Measurements from ENCODE around the gene SEMA4D.

Gene SEMA4D

DNA sequence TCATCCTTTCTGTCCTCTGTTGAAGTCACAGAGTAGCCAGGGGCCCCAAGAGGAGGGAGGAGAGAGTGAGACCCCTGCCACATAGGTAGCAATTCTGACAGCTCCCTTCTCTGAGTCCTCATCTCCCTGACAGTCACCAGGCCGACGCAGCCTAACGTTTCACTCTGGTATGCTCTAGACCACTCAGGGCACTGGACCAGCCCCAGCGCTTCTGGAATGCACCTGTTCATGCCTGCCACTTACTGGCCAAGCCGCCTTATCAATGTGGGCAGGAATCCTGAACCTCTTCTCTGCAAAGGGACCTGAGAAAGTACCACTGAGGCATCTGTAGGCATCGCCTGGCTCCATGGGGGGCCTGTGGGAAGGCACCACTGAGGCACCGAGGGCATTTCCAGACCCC is 129.4 kb downstream of the SEMA4D start:
- DNase-seq (ENCODE audit: low read depth), result no peak

DNA sequence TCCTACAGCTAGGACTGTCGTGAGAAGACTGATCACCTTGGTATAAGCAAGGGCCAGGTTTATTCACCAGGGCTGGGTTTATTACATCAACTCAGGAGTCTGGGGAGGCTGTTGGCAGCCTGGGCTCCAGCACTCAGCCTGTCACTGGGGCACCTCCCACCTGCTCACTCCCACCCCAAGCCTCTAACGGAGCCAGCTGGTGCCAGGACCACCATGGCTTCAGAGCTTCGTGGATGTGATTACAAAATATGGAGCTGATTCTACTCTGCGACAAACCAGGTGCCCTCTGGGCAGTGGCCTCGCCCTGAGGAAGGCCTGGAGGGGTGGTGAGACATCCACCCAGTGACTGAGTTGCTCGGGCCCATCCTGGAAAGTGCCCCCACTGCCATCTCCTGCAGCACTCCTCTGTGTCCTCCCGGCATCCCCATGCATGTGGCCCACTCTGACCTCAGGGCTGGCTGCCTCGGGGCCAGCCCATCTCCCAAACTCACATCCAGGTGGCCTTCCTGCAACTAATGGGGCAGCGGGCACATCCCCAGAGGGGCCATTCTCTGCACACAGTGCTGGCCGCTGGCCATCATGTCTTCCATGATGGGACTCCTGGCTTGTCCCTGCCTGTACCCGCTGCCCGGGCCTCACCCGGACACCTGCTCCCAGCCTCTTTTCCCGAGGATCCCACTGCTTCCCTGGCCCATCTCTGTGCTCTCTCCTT is 130.0 kb downstream of the SEMA4D start:
- no peak for DNase-seq (ENCODE audit: low read depth)

DNA sequence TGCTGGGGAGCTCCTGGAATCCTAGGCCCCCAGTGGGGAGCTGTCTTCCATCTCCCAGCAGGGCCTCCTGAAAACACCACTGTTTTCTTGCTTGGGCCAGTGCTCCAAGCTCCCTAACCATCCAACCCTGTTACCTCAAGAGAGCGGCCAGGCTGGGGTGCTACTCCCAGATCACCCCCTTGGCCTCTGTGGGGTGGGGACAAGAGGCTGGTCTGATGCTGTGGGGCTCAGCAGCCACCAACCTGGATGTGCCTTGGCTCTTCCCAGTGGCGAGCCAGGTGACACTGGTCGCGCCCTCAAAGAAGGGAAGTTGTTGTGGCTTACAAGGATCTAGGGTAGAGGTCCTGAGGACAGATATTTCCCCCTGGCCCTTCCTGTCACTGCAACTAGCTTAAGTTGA is 130.6 kb downstream of the SEMA4D start:
- DNase-seq (ENCODE audit: low read depth), result no peak

DNA sequence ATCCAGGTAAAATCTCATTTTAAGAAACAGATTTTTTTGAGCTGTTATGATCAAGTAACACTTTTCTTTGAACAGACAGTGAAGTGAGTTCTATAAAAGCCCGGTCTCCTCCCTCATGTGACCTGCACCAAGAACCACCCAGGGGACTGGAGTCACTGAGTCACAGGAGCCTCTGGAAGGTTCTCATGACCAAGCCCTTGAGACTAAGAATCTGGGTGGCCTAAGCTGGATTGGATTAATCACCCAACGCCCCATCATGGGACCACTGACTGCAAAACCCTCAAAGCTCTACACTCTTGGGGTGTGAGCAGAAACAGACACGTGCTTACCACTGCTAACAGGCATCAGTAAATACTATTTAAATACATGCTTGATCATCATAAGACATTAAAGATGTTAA is 131.2 kb downstream of the SEMA4D start:
- no peak for DNase-seq (ENCODE audit: low read depth)

DNA sequence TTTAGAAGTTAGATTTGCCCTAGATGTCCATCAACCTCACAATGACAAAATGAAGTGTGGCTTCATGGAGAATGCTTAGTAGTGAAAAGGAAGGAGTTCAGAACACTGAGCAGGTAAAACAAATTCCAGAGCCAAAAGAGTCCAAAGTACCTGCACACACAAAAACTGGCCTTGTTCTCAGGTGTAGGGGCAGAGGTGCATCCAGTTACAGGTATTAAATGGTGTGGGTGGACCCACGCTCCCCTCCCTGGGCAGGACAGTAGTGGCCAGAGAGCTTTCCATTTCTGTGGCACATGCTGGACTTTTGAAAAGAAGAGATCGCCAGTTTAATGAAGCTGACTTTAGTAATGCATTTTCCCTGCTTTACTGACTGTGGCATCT is 132.4 kb downstream of the SEMA4D start:
- no peak for DNase-seq (ENCODE audit: low read depth)

DNA sequence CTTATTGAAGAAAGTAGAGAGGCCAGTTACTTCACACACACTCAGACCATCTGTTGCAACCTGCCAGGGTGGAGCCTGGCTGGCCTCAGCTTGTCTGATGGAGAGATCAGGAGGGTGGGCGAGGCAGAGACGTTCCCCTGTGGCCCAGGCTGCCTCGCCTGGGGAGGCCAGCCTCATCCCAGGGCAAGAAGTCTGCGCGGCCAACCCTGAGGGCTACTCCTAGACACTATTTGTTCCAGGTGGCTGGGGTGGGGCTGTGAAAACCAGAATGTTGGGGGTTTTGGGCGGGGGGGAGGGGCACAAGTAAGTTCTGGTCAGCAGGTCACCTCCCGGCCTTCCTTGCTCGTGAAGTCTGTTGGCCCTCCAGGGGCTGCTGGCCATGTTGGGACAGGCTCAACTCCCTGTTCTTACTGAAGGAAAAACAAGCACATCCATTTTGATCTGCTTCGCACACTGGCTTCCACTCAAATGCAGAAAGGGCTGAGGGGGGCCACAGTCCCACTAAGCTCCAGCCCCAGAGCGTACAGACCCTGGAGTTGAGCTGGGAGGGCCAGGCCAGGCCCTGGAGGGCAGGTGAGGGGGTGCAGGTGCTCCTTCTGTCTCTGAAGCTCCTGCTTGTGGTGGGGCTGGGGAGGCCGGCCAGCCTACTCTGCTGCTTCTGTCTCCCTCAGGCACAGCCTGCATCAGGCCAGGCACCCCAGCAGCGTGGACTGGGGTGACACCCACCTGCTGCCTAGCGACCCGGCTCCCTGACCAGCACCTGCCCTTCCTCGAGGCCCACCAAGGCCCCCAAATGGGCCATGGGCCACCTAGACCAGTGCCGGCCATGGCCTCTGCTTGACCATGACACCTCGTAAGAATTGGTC is 133.0 kb downstream of the SEMA4D start:
- DNase-seq (ENCODE audit: low read depth), result no peak

DNA sequence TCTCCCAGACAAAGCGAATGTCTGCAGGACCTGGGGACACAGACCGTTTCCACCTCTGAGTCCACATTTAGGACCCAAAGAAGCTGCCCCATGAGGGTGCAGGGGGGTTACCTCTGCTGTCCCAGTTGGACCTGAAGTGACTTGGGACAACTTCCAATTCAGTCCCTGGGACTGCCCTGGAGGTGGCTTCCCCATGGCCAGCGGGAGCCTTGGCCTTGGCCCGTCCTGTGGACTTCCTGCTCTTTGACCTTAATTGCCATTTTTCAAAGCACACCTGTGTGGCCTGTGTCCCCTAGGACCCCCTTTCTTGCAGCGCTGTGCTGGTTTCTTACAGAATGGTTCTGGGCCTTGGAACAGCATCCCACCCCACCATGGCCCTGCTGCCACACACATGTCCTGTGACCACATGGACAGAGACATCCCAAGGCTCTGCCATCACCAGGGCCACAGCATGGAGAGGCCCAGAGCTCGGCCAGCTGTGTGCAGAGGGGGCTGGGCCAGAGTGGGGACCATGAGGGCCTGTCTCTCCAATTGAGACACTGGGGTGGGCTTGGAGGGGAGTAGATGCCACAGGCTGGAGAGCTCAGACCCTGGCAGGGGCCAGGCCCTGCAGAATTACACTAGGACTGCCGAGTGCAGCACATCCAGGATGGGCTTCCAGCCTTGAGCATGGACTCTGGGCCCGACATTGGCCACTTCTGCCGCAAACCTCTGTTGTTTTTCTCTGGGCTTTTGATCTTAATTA is 133.8 kb downstream of the SEMA4D start:
- no peak for DNase-seq (ENCODE audit: low read depth)

DNA sequence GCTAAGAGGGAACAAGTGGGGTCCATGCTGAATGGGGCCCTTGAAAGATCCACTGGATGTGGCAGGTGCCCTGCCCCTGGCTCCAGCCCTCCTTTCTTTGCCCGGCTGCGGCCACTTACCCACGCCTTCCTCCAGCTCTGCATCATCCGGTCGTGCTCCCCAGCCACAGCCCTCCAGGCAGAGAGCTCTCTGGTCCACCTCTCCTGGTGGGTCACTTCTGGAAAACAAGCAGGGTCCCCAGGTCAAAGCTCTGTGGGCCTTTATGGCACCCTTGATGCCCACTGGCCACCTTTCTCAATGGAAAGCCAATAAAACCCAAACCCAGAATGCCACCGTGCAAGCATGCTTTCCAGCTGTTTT is 134.6 kb downstream of the SEMA4D start:
- no peak for DNase-seq (ENCODE audit: low read depth)

DNA sequence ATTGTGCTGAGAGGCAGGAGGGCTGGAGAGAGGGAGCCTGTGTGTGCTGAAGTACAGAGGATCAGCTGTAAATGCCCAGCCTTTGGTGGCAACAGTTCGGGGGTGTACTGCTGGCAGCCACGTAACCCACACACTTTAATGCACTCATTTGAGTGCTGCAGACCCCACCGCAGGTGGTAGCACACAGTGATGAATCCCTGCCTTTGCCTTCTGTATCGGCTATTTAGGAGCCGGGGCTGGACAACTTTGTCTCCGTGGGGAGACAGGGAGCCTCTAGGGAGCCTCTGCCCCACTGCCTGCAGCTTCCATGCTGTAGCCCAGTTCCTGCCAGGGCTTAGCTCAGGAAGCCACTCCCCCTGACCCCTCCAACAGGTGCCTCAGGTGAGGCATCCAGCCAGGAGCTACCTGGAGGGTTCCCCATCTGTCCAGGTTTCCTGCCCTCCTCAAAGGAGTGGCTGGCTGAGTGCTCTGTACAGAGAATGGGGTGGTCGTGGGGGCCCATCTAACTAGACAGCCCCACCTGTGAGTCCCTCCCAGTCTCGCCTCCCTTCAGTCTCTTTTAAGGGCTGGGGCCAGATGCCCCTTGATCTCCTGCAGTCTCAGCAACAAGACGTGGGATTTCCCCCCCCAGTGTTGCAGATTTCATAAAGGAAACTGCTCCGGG is 135.1 kb downstream of the SEMA4D start:
- DNase-seq (ENCODE audit: low read depth), result no peak

DNA sequence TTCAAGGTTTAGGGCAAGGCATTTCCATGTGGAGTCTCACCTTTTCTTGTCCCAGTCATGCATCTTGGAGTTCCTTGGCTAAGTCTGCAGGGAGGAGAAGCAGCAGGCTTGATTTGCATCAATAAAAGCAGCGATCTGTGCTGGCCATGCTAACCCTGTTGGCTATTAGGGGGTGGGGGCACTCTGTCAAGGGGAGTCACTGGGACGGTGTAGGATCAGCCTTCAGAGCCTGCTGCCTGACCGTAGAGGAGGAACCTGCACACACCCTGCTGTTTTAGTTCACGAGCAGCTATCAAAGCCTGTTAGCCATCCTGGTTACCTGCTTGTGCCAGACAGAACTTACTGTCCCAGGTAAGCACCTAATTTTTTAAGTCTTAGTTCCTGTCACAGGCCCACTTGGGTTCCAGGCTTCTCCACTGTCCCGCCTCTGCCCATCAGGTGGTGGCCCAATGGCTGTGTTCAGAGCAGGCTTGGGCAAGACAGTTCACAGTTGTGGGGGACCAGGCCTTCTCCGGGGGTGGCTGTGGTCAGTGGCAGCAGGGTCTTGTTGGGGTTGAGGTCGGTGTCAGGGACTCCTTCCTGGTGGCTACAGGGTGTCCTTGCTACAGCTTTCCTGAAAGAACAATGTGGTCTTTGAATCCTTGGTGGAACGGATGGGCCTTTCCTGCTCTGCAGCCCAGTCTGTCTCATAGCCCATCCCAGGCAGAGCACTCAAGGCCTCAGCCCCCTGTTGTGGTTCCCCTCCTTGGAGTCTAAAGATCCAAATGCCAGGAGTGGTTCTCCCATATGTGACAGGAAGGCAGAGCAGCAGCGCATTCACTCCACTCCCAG is 135.9 kb downstream of the SEMA4D start:
- DNase-seq (ENCODE audit: low read depth), result no peak

DNA sequence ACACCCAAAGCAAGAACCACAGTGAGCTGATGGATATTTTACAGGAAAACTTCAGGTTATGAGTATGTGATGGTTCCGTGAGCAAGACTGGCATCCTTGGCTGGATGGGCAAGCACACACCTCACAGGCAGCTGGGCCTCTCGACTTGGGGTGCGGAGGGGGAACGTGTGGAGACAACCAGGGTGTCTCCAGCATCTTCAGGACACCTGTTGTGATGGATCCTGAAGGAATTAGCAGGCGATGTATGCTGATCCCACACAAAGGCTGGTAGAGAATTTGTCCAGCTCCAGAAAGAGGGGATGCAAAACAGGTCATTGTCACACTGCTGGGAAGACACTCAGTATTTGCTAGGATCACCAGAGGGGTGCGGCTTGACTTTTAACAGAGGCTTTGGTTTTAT is 136.9 kb downstream of the SEMA4D start:
- DNase-seq (ENCODE audit: low read depth), result no peak

DNA sequence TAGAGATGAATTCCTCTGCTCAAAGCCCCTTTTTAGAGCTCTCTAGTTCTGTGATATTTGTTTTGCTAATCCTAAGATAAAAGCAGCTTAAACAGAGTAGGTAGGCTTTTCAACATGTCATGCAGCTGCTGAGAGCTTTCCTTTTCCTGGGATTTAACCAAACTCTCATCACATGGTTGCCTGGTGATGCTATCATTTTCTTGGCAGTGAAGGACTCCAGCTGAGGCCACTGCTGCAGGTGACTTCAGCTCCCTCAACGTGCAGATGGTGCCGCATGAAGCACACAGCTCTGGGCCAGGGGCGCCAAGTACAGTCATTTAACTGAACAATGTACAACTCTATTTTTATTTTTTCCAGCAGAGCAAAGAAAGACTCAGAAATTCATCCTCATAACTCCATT is 137.4 kb downstream of the SEMA4D start:
- DNase-seq (ENCODE audit: low read depth), result no peak

DNA sequence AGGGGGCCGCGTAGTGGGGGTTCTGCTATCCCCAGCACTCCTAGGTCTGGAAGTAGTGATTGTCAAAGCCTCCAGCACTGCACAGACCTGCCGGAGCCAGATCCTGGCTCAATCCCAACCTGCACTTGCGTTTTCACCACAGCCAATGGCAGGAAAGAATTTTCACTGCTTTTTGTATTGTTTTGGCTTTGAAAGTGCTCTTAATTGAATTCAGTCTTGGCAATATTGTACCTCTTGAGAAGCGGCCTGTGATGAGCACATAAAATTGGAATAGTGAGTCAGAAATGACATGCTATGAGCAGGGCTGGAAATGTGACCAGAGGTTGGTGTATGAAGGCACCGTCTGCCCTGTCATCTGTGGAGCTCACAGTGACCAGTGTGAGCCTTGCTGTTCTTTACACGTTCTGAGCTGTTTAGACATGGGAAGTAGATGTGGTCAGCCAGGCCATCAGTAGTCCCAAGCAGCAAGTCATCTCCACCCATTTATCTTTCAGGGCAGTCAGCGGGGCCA is 138.1 kb downstream of the SEMA4D start:
- DNase-seq (ENCODE audit: low read depth), result peak; percentile 16

DNA sequence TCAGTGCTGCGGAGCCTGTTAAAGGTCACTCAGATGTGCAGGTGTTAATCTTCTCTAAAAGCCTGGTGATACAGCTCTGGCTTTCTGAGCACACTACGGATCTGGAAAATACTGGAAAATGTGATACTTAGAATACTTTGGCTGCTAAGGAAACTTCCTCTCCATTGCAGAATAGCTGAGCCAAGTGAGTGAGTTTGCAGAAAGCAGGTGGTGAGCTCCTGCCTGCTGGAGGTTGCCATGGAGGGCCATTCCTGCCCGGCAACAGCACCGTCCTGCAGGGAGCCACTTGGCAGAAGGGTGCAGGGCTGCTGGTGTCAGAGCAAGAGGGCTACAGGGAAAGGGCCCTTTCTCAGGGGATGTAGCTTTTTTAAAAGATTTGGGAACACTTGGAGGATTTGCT is 138.9 kb downstream of the SEMA4D start:
- DNase-seq (ENCODE audit: low read depth), result no peak

DNA sequence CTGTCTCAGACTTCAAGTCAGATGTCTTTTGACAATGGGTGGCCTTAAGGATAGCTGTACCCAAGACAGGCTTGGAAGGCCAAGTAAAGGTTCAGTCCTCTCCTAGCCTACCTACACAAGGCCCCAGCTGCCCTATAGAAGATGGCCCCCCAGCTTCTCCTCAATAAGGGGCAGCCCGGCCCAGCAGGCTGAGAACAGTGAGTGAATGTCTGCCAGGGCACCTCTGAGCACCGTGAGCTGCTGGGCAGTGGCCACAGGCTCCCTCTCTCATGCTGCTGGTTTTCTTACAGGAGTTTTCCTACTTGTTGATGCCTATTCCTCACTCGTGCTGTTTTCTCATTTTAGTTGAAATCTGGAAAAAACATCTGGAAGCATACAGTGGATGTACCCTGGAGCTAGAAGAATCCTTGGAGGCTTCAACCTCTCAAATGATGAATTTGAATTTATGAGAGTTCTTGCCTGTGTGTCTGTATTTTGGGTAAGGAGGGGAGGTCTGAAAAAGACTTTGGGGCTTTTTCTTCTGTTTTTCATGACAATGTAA is 139.5 kb downstream of the SEMA4D start:
- DNase-seq (ENCODE audit: low read depth), result no peak

DNA sequence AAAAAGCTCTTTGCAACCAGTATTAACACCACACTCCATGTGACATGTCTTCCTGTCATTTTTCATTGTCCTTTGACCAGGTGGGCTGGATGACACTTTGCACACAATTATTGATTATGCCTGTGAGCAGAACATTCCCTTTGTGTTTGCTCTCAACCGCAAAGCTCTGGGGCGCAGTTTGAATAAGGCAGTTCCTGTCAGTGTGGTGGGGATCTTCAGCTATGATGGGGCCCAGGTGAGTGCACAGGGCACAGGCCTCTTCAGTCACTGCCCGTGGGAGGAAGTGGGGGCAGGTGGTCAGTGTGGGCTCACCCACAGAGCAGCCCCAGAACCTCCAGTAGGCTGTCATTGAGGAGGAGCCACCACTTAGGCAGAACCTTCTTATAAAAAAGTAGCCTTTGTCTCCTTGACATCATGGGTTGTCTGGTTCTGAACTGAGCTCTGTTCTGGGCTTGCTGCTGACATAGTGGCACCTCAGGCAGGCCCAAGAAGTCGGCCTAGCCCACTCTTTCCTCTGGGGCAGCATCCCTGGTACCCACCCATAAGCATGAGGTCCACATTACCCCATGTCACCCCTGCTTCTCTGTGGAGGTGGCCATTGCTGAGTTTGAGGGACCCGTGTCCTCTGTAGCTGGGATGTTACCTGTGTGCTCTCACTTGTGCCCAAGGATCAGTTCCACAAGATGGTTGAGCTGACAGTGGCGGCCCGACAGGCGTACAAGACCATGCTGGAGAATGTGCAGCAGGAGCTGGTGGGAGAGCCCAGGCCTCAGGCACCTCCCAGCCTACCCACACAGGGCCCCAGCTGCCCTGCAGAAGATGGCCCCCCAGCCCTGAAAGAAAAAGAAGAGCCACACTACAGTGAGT is 140.3 kb downstream of the SEMA4D start:
- no peak for DNase-seq (ENCODE audit: low read depth)

DNA sequence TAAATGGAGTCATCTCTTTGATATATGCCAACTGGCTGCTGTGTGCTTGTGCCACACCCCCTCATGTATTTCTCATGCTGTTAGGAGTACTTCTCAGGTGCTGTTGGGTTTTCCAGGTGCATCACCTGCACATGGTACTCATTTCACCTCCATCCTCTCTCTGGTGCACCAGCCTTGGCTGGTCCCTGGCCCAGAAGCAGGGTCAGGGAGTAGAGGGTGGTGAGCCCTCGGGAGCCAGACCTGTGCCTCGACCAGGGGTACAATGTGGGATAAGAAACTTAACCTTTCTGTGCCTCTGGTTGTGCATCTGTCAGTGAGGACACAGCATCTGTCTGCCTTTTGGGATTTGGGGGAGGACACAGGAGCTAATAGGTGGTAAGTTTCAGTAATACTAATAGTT is 141.1 kb downstream of the SEMA4D start:
- no peak for DNase-seq (ENCODE audit: low read depth)

DNA sequence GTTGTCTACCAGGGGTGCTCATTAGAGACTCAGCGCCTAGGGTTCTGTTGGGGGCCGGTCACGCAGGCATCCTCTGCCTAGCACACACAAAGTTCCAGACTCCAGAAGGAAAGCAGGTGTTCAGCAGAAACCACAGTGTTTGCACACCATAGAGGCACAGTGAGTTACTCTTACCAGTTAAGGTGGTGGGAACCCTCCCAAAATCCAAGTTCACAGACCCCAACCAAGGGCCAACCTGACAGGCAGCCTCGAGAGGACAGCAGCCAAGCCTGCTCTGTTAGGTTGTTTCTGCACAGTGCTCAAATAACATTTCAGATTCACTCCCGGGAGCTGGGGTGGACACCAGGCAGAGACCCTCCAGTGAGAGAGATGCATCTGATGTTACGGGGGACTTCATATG is 143.4 kb downstream of the SEMA4D start:
- no peak for DNase-seq (ENCODE audit: low read depth)

DNA sequence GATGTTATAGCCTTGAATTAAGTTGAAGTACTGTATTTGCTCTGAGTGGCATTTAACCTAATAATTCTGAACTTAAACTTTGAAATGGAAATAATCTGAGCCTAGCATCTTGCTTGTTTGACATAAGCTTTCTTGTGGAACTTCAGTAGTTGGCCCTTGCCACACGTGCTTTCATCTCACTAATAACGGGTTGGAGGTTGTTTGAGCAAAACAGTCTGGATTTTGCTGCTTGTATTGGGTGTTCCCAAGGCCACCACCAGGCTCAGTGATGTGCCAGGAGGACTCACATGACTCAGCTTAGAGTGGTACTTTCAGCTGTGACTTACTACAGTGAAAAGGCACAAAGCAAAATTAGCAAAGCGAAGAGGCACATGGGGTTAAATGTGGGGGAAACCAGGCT is 143.9 kb downstream of the SEMA4D start:
- DNase-seq (ENCODE audit: low read depth), result peak; percentile 14

Measured in fibroblast of gingiva (primary cell).